OCI-LY3 (cell line): ENCODE results near the gene TRMT1.

Experiments
- H2AFZ ChIP-seq: fragments of 200-600, 300-600 bp; shearing (Covaris generic); 2 replicates; pipeline ENCODE4 v1.6.0; 2014; ENCODE audit warnings: antibody characterized with exemption, low read depth, low read length
- H3K27ac ChIP-seq: fragments of 200-600, 300-600 bp; sonication (generic); 2 replicates; pipeline ENCODE4 v1.5.1; 2014; ENCODE audit warnings: mild to moderate bottlenecking, low read length, moderate library complexity, mixed read lengths
- H3K27me3 ChIP-seq: fragments of 200-600, 300-600 bp; sonication (generic); 2 replicates; pipeline ENCODE4 v1.6.1; 2014; ENCODE audit warnings: low read depth, low read length, mixed read lengths
- H3K36me3 ChIP-seq: fragments of 200-600, 300-600 bp; sonication (generic); replicated peaks from 2 replicates; pipeline ENCODE3; 2014; ENCODE audit warnings: low read depth, low read length, mixed read lengths
- H3K4me1 ChIP-seq: fragments of 300-600, 200-600 bp; sonication (generic); 2 replicates; pipeline ENCODE4 v1.6.1; 2014; ENCODE audit warnings: low read length, mixed read lengths
- H3K4me2 ChIP-seq: fragments of 200-600, 300-600 bp; sonication (generic); 2 replicates; pipeline ENCODE4 v1.6.1; 2014; ENCODE audit warnings: low read length, mixed read lengths
- H3K4me3 ChIP-seq: fragments of 300-600, 200-600 bp; sonication (generic); 2 replicates; pipeline ENCODE4 v1.5.1; 2014; ENCODE audit warnings: antibody characterized with exemption, mild to moderate bottlenecking, low read length, moderate library complexity
- H3K79me2 ChIP-seq: fragments of 300-600, 200-600 bp; shearing (Covaris generic); 2 replicates; pipeline ENCODE4 v1.6.1; 2014; ENCODE audit warnings: mild to moderate bottlenecking, low read length, mixed read lengths
- H3K9ac ChIP-seq: fragments of 300-600, 200-600 bp; shearing (Covaris generic); 2 replicates; pipeline ENCODE4 v1.6.0; 2014; ENCODE audit warnings: mild to moderate bottlenecking, low read length, moderate library complexity
- H3K9me3 ChIP-seq: fragments of 200-600, 300-600 bp; shearing (Covaris generic); 2 replicates; pipeline ENCODE4 v1.6.1; 2014; ENCODE audit warnings: low read length, mixed read lengths; ENCODE audit not compliant: insufficient read depth
- H4K20me1 ChIP-seq: fragments of 200-600, 300-600 bp; sonication (generic); 2 replicates; pipeline ENCODE4 v1.6.1; 2016; ENCODE audit warnings: low read length, mixed read lengths; ENCODE audit not compliant: insufficient read depth
- CTCF ChIP-seq: fragments of 200-600, 300-600 bp; sonication (generic); IDR thresholded peaks from 2 replicates; pipeline ENCODE4 v1.5.1; 2014; ENCODE audit warnings: antibody characterized with exemption, low read length, low read depth
- EZH2phosphoT487 ChIP-seq: fragments of 200-600 bp; shearing (Covaris generic); IDR thresholded peaks from 2 replicates; pipeline ENCODE4 v1.6.1; 2018; ENCODE audit warnings: antibody characterized with exemption, mixed run types, low read depth

Gene TRMT1

GRCh38 chr19:13076787-13077186 lies 39.8 kb downstream of the TRMT1 start:
- TF ChIP-seq CTCF (no peak), EZH2phosphoT487 (no peak)
- H3K9me3 ChIP-seq = no peaks in the 10 kb centered on the region
- H3K27me3 ChIP-seq = no peaks in the 10 kb centered on the region
- no peak overlapping the region for H3K9ac ChIP-seq
- H3K4me1 ChIP-seq = no peaks in the 10 kb centered on the region
- no peak overlapping the region for H3K4me2 ChIP-seq
- H3K4me3 ChIP-seq = no peak overlapping the region
- no peaks in the 10 kb centered on the region for H4K20me1 ChIP-seq
- no peak overlapping the region for H2AFZ ChIP-seq
- H3K36me3 ChIP-seq = no peaks in the 10 kb centered on the region
- no peaks in the 10 kb centered on the region for H3K79me2 ChIP-seq
- no peak overlapping the region for H3K27ac ChIP-seq

GRCh38 chr19:13076320-13076719 lies 40.2 kb downstream of the TRMT1 start:
- no peaks in the 10 kb centered on the region for H3K27me3 ChIP-seq
- no peak overlapping the region for H3K4me2 ChIP-seq
- no peaks in the 10 kb centered on the region for H3K9me3 ChIP-seq
- no peaks in the 10 kb centered on the region for H3K36me3 ChIP-seq
- no peak overlapping the region for H2AFZ ChIP-seq
- H3K4me1 ChIP-seq = no peaks in the 10 kb centered on the region
- H3K27ac ChIP-seq = no peak overlapping the region
- H3K4me3 ChIP-seq = no peak overlapping the region
- H3K9ac ChIP-seq = no peak overlapping the region
- TF ChIP-seq EZH2phosphoT487 = no peak
- no peaks in the 10 kb centered on the region for H3K79me2 ChIP-seq
- H4K20me1 ChIP-seq = no peaks in the 10 kb centered on the region

- Histone ChIP-seq H3K27ac (no peak overlapping the region), H3K27me3 (no peaks in the 10 kb centered on the region), H3K4me2 (no peak overlapping the region), H3K9me3 (no peaks in the 10 kb centered on the region), H3K4me3 (no peak overlapping the region), H3K36me3 (no peaks in the 10 kb centered on the region), H3K4me1 (no peaks in the 10 kb centered on the region), H3K79me2 (no peaks in the 10 kb centered on the region), H2AFZ (no peak overlapping the region), H3K9ac (no peak overlapping the region), H4K20me1 (no peaks in the 10 kb centered on the region)
- no peak for TF ChIP-seq CTCF
- no peak for TF ChIP-seq EZH2phosphoT487
Measured at GRCh38 chr19:13074378-13074777, 42.2 kb downstream of the TRMT1 start.

GRCh38 chr19:13073263-13073662 lies 43.3 kb downstream of the TRMT1 start:
- no peak overlapping the region for H2AFZ ChIP-seq
- H3K79me2 ChIP-seq = no peaks in the 10 kb centered on the region
- H3K9ac ChIP-seq = no peak overlapping the region
- TF ChIP-seq EZH2phosphoT487 (no peak), CTCF (no peak)
- no peaks in the 10 kb centered on the region for H3K27me3 ChIP-seq
- no peak overlapping the region for H3K27ac ChIP-seq
- H3K36me3 ChIP-seq = no peaks in the 10 kb centered on the region
- H4K20me1 ChIP-seq = no peaks in the 10 kb centered on the region
- H3K4me1 ChIP-seq = no peaks in the 10 kb centered on the region
- no peak overlapping the region for H3K4me2 ChIP-seq
- no peaks in the 10 kb centered on the region for H3K9me3 ChIP-seq
- H3K4me3 ChIP-seq = no peak overlapping the region
